IMR-90 (cell line): ENCODE measurements around the gene PPP2R2D. TPM values are rescaled to one million over a fixed set of nuclear protein-coding genes. Genes with fewer than 3 reads are reported as not detected.

Experiments used
- ATAC-seq: fragments of 200-7000 bp; cut with Tn5 transposase; 2 replicates; pipeline ENCODE4 v1.9.1; 2020; ENCODE audit warnings: low read depth, mild to moderate bottlenecking, moderate library complexity
- BruUV-seq: library from RNA; stranded (reverse); fragments of 400-500 nt; replicated peaks from 2 replicates; lab custom pipeline; 2021; lab: Mats Ljungman, UMichigan
- CTCF ChIA-PET: fragments of 300-600 bp; formaldehyde crosslinking; extraction: SDS; loops from one replicate; lab custom pipeline; 2021; ENCODE audit warnings: antibody characterized with exemption; lab: Yijun Ruan, JAX
- POLR2A ChIA-PET: fragments of 300-600 bp; sonication (Branson Sonifier 250); formaldehyde crosslinking; loops from one replicate; lab custom pipeline; 2022; ENCODE audit warnings: antibody characterized with exemption; ENCODE audit not compliant: unreplicated experiment; lab: Charles Lee
- DNase-seq: peaks from one replicate; pipeline ENCODE4 v3.0.0; 2013
- H2AFZ ChIP-seq: replicated peaks from 2 replicates; pipeline ENCODE3; 2013; ENCODE audit warnings: low read length, mild to moderate bottlenecking; ENCODE audit not compliant: poor library complexity
- H2AK5ac ChIP-seq: 2 replicates; pipeline ENCODE4 v1.6.1; 2013; ENCODE audit warnings: low read depth, low read length, inconsistent platforms
- H2AK9ac ChIP-seq: replicated peaks from 2 replicates; pipeline ENCODE3; 2013; ENCODE audit warnings: mild to moderate bottlenecking, low read depth, low read length, moderate library complexity; ENCODE audit not compliant: poor library complexity
- H2BK120ac ChIP-seq: 2 replicates; pipeline ENCODE4 v1.6.1; 2013; ENCODE audit warnings: low read depth, low read length, inconsistent platforms
- H2BK15ac ChIP-seq: 3 replicates; pipeline ENCODE4 v1.6.1; 2013; ENCODE audit warnings: low read depth, low read length, inconsistent platforms
- H2BK20ac ChIP-seq: 2 replicates; pipeline ENCODE4 v1.6.1; 2013; ENCODE audit warnings: low read depth, mild to moderate bottlenecking, inconsistent platforms, low read length, moderate library complexity
- H2BK5ac ChIP-seq: 2 replicates; pipeline ENCODE4 v1.6.1; 2013; ENCODE audit warnings: mild to moderate bottlenecking, low read depth, low read length, inconsistent platforms; ENCODE audit not compliant: poor library complexity, severe bottlenecking
- H3K14ac ChIP-seq: replicated peaks from 2 replicates; pipeline ENCODE4 v1.6.1; 2013; ENCODE audit warnings: low read depth, low read length, inconsistent platforms
- H3K18ac ChIP-seq: 2 replicates; pipeline ENCODE4 v1.6.1; 2013; ENCODE audit warnings: low read depth, low read length, control low read depth
- H3K23ac ChIP-seq: 2 replicates; pipeline ENCODE4 v1.6.1; 2013; ENCODE audit warnings: low read depth, low read length, inconsistent platforms
- H3K27ac ChIP-seq: 2 replicates; pipeline ENCODE4 v1.5.1; 2013; ENCODE audit warnings: mild to moderate bottlenecking, control low read depth, low read length; ENCODE audit not compliant: insufficient read depth
- H3K27me3 ChIP-seq: 2 replicates; pipeline ENCODE4 v1.6.1; 2013; ENCODE audit warnings: low read length; ENCODE audit not compliant: control insufficient read depth, insufficient read depth
- H3K36me3 ChIP-seq: 2 replicates; pipeline ENCODE4 v1.6.1; 2013; ENCODE audit warnings: low read length, mixed read lengths; ENCODE audit not compliant: control insufficient read depth, insufficient read depth
- H3K4ac ChIP-seq: 2 replicates; pipeline ENCODE4 v1.6.1; 2013; ENCODE audit warnings: low read depth, low read length, inconsistent platforms
- H3K4me1 ChIP-seq: 2 replicates; pipeline ENCODE4 v1.6.1; 2013; ENCODE audit warnings: low read length, mixed read lengths; ENCODE audit not compliant: control insufficient read depth, insufficient read depth
- H3K4me2 ChIP-seq: 2 replicates; pipeline ENCODE4 v1.6.1; 2013; ENCODE audit warnings: low read depth, mild to moderate bottlenecking, control low read depth, low read length, moderate library complexity
- H3K4me3 ChIP-seq: 2 replicates; pipeline ENCODE4 v1.5.1; 2013; ENCODE audit warnings: low read depth, mild to moderate bottlenecking, control low read depth, low read length, moderate library complexity; ENCODE audit not compliant: insufficient read depth
- H3K56ac ChIP-seq: 2 replicates; pipeline ENCODE4 v1.6.1; 2013; ENCODE audit warnings: low read length, inconsistent platforms; ENCODE audit not compliant: insufficient read depth; ENCODE audit errors: extremely low read depth
- H3K79me1 ChIP-seq, 2 experiments: 2 replicates each; pipeline ENCODE4 v1.6.1; 2013; ENCODE audit warnings: low read length in 2 of 2, inconsistent platforms in 1 of 2, low read depth in 1 of 2
- H3K9ac ChIP-seq: 2 replicates; pipeline ENCODE4 v1.6.1; 2013; ENCODE audit warnings: low read depth, low read length, control low read depth
- H3K9me1 ChIP-seq: 2 replicates; pipeline ENCODE4 v1.6.1; 2013; ENCODE audit warnings: low read length, inconsistent platforms; ENCODE audit not compliant: insufficient read depth
- H3K9me3 ChIP-seq: 2 replicates; pipeline ENCODE4 v1.6.1; 2013; ENCODE audit warnings: low read length; ENCODE audit not compliant: control insufficient read depth, insufficient read depth
- H4K20me1 ChIP-seq: 2 replicates; pipeline ENCODE4 v1.6.1; 2013; ENCODE audit warnings: low read length, inconsistent platforms; ENCODE audit not compliant: insufficient read depth
- H4K5ac ChIP-seq: 2 replicates; pipeline ENCODE4 v1.6.1; 2013; ENCODE audit warnings: mild to moderate bottlenecking, low read depth, low read length, control low read depth
- H4K8ac ChIP-seq, 2 experiments: 2 replicates each; pipeline ENCODE4 v1.6.1; 2013; ENCODE audit warnings: low read depth in 2 of 2, low read length in 2 of 2, control low read depth in 1 of 2, inconsistent platforms in 1 of 2
- H4K91ac ChIP-seq: 2 replicates; pipeline ENCODE4 v1.6.1; 2013; ENCODE audit warnings: low read depth, low read length, inconsistent platforms; ENCODE audit not compliant: insufficient read depth
- BHLHE40 ChIP-seq: fragments of 150-350 bp; IDR thresholded peaks from 2 replicates; pipeline ENCODE4 v1.6.1; 2016; ENCODE audit warnings: mild to moderate bottlenecking, low read depth, low read length
- CEBPB ChIP-seq: IDR thresholded peaks from 2 replicates; pipeline ENCODE4 v1.6.1; 2012; ENCODE audit warnings: low read depth, low read length, improper control_type of control experiment
- CHD1 ChIP-seq: IDR thresholded peaks from 2 replicates; pipeline ENCODE4 v1.6.1; 2012; ENCODE audit warnings: low read depth, low read length, improper control_type of control experiment
- ELK1 ChIP-seq: fragments of 150-350 bp; IDR thresholded peaks from 2 replicates; pipeline ENCODE4 v1.6.1; 2016; ENCODE audit warnings: low read depth, mild to moderate bottlenecking, low read length, moderate library complexity, borderline replicate concordance
- FOS ChIP-seq: fragments of 150-350 bp; IDR thresholded peaks from 2 replicates; pipeline ENCODE4 v1.6.1; 2016; ENCODE audit warnings: low read depth, low read length
- MAFK ChIP-seq: IDR thresholded peaks from 2 replicates; pipeline ENCODE4 v1.6.1; 2012; ENCODE audit warnings: low read depth, low read length, improper control_type of control experiment
- MAZ ChIP-seq: IDR thresholded peaks from 2 replicates; pipeline ENCODE4 v1.6.1; 2012; ENCODE audit warnings: low read depth, mild to moderate bottlenecking, low read length, improper control_type of control experiment, moderate library complexity, borderline replicate concordance
- MXI1 ChIP-seq: IDR thresholded peaks from 2 replicates; pipeline ENCODE4 v1.6.1; 2012; ENCODE audit warnings: low read depth, mild to moderate bottlenecking, low read length, moderate library complexity, borderline replicate concordance
- NFE2L2 ChIP-seq: fragments of 150-350 bp; IDR thresholded peaks from 2 replicates; pipeline ENCODE4 v1.6.1; 2016; ENCODE audit warnings: low read depth, mild to moderate bottlenecking, low read length
- POLR2A ChIP-seq: IDR thresholded peaks from 2 replicates; pipeline ENCODE4 v1.6.1; 2012; ENCODE audit warnings: mild to moderate bottlenecking, low read depth, low read length
- RAD21 ChIP-seq: IDR thresholded peaks from 2 replicates; pipeline ENCODE4 v1.6.1; 2012; ENCODE audit warnings: low read length, improper control_type of control experiment
- RCOR1 ChIP-seq: IDR thresholded peaks from 2 replicates; pipeline ENCODE4 v1.6.1; 2012; ENCODE audit warnings: mild to moderate bottlenecking, low read length, improper control_type of control experiment; ENCODE audit not compliant: insufficient replicate concordance
- RFX5 ChIP-seq: IDR thresholded peaks from 2 replicates; pipeline ENCODE4 v1.8.0; 2012; ENCODE audit warnings: low read depth, mild to moderate bottlenecking, low read length, moderate library complexity
- SMC3 ChIP-seq: fragments of 150-350 bp; IDR thresholded peaks from 2 replicates; pipeline ENCODE4 v1.6.1; 2016; ENCODE audit warnings: low read depth, mild to moderate bottlenecking, antibody characterized with exemption, low read length, moderate library complexity
- WGBS, 2 experiments: methylation state at CpG; one replicate each; pipeline versions ENCODE4 v1.1.5 to v1.1.7; 2013; ENCODE audit warnings: missing lambda C conversion rate in 2 of 2; ENCODE audit not compliant: insufficient read length in 1 of 2; ENCODE audit errors: extremely low coverage in 2 of 2; 5-methylcytosine and 5-hydroxymethylcytosine counted together
- dilution Hi-C: fragments of 300-500 bp; cut with HindIII; formaldehyde crosslinking; loops from one replicate; pipeline ENCODE4 v1.14.3; 2018; ENCODE audit warnings: low sequenced_read_pairs; ENCODE audit not compliant: unreplicated experiment
- in situ Hi-C: fragments of 300-500 bp; cut with MboI; formaldehyde crosslinking; loops from 3 replicates; pipeline ENCODE4 v1.14.3; 2019; ENCODE audit warnings: low sequenced_read_pairs, inconsistent platforms, mixed read lengths
- intact Hi-C: fragments of 100-400 bp; cut with micrococcal nuclease; formaldehyde crosslinking; loops from 2 replicates; pipeline ENCODE4 v1.10.0; 2022
- polyA plus RNA-seq, 3 experiments: library from polyadenylated mRNA; depleted of rRNA; stranded (reverse); fragments of >200 nt; gene quantifications; 2 replicates each; pipeline ENCODE4 v1.2.3, GENCODE V29; 2012; ENCODE audit warnings: low replicate concordance in 1 of 3
- total RNA-seq: library from RNA; depleted of rRNA; stranded (reverse); fragments of >200 nt; gene quantifications from 2 replicates; pipeline ENCODE4 v1.2.3, GENCODE V29; 2012
- TF ChIP-seq, protein P1 (sequence below): conservative IDR thresholded peaks from 2 replicates; pipeline ENCODE4 v1.5.1; 2012; ENCODE audit warnings: mild to moderate bottlenecking, low read depth, low read length, improper control_type of control experiment

PPP2R2D gene
- total and polyA plus RNA-seq, 2 of the 4 experiments (the other 2 are of a cell fraction), result 22.8 to 23.8 TPM

GRCh38 chr10:131882590-131883451, 18.0 kb upstream of the PPP2R2D start:
- dilution Hi-C loops (no loop called here), intact Hi-C loops (no loop called here), in situ Hi-C loops (loop anchor here (10.0 kb wide), 1 partner anchor 252 kb away; no protein-coding TSS in a partner anchor)
- Histone ChIP-seq H3K36me3 (no peaks in the 10 kb centered on the region), H2BK5ac (peak overlapping the region; percentile 96), H3K18ac (no peak overlapping the region), H2BK20ac (no peak overlapping the region), H3K4ac (no peak overlapping the region), H2AK9ac (no peak overlapping the region), H4K8ac (no peak overlapping the region), H3K27me3 (peaks cover 4% of the 10 kb centered on the region; the same call in 1 of the 2 replicates), H3K4me2 (no peak overlapping the region), H3K23ac (no peak overlapping the region), H3K4me1 (no peaks in the 10 kb centered on the region), H2AFZ (no peak overlapping the region), H4K91ac (no peak overlapping the region), H2AK5ac (no peak overlapping the region), H4K5ac (no peak overlapping the region), H3K9me3 (no peaks in the 10 kb centered on the region), H3K79me1 (no peaks in the 10 kb centered on the region), H4K20me1 (no peaks in the 10 kb centered on the region), H3K9me1 (peaks cover 5% of the 10 kb centered on the region; the same call in 1 of the 2 replicates), H3K56ac (no peak overlapping the region), H2BK15ac (no peak overlapping the region), H3K9ac (no peak overlapping the region), H3K4me3 (no peak overlapping the region), H2BK120ac (no peak overlapping the region), H3K27ac (no peak overlapping the region), H3K14ac (no peak overlapping the region)
- DNase-seq, result no peak
- WGBS, 2 experiments, result 87% methylated on average over 7 of the region's 10 CpGs; no CpG with 5 or more reads in 1 of the 2 experiments
- ChIA-PET POLR2A (no interaction called here), CTCF (interaction anchor here (0.6 kb wide), 1 partner anchor 1586 kb away, joined by 3 read pairs; no protein-coding TSS in a partner anchor)
- no peak for ATAC-seq
- no TSS peak for BruUV-seq
- TF ChIP-seq, protein P1, sequence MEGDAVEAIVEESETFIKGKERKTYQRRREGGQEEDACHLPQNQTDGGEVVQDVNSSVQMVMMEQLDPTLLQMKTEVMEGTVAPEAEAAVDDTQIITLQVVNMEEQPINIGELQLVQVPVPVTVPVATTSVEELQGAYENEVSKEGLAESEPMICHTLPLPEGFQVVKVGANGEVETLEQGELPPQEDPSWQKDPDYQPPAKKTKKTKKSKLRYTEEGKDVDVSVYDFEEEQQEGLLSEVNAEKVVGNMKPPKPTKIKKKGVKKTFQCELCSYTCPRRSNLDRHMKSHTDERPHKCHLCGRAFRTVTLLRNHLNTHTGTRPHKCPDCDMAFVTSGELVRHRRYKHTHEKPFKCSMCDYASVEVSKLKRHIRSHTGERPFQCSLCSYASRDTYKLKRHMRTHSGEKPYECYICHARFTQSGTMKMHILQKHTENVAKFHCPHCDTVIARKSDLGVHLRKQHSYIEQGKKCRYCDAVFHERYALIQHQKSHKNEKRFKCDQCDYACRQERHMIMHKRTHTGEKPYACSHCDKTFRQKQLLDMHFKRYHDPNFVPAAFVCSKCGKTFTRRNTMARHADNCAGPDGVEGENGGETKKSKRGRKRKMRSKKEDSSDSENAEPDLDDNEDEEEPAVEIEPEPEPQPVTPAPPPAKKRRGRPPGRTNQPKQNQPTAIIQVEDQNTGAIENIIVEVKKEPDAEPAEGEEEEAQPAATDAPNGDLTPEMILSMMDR, result no peak
- TF ChIP-seq MXI1 (no peak), FOS (no peak), RAD21 (no peak), NFE2L2 (no peak), RFX5 (no peak), RCOR1 (no peak), CEBPB (no peak), POLR2A (no peak), BHLHE40 (no peak), MAZ (no peak), ELK1 (no peak), CHD1 (no peak), MAFK (no peak), SMC3 (no peak)
